Activated CD8-positive, alpha-beta T cell treated with anti-CD3 and anti-CD28 coated beads, Interleukin-2, amount 10 ng/mL, durations not matched to agents 7 days and 5 days (primary cell): Measurements from ENCODE around the gene MIA2. TPM values are rescaled to one million over a fixed set of nuclear protein-coding genes. Genes with fewer than 3 reads are reported as not detected.
"Not testable (repeated sequence)": the region's sequence is repeated elsewhere in the genome, so short reads cannot be mapped to it uniquely, and the experiment has no call there.

Experiments
- ATAC-seq: fragments of 150-1000 bp; cut with Tn5 transposase; one replicate; pipeline ENCODE4 v1.10.0; 2021; ENCODE audit warnings: moderate library complexity
- CTCF ChIA-PET: fragments of 350-600 bp; sonication (Branson Sonifier 250); formaldehyde crosslinking; loops from one replicate; lab custom pipeline; 2021; ENCODE audit warnings: antibody characterized with exemption; lab: Charles Lee
- POLR2A ChIA-PET: fragments of 350-600 bp; sonication (Branson Sonifier 250); formaldehyde crosslinking; loops from one replicate; lab custom pipeline; 2021; ENCODE audit warnings: antibody characterized with exemption; lab: Charles Lee
- DNase-seq: peaks from one replicate; pipeline ENCODE4 v3.0.0-alpha.2; 2020
- H3K27ac Mint-ChIP-seq: one replicate; pipeline ENCODE4 v1.8.0; 2021; ENCODE audit warnings: mild to moderate bottlenecking, mixed read lengths
- H3K27me3 Mint-ChIP-seq: one replicate; pipeline ENCODE4 v1.8.0; 2021; ENCODE audit warnings: low read depth, mixed read lengths
- H3K36me3 Mint-ChIP-seq: one replicate; pipeline ENCODE4 v1.8.0; 2021; ENCODE audit warnings: low read depth, mixed read lengths
- H3K4me1 Mint-ChIP-seq: one replicate; pipeline ENCODE4 v1.8.0; 2021; ENCODE audit warnings: low read depth, mixed read lengths
- H3K4me3 Mint-ChIP-seq: one replicate; pipeline ENCODE4 v1.8.0; 2021; ENCODE audit warnings: mild to moderate bottlenecking, mixed read lengths
- H3K9me3 Mint-ChIP-seq: one replicate; pipeline ENCODE4 v1.8.0; 2022; ENCODE audit warnings: mixed read lengths; ENCODE audit not compliant: insufficient read depth
- total RNA-seq, 2 experiments: library from RNA; stranded (reverse); gene quantifications; one replicate each; pipeline ENCODE4 v1.2.3, GENCODE V29; 2021

The MIA2 gene
- total RNA-seq, 2 experiments from 2014 or later: 18.6 to 21.2 TPM

GRCh38 chr14:39212693-39213092 is 21.0 kb upstream of the MIA2 start:
- Mint-ChIP-seq H3K9me3 (no peaks in the 10 kb centered on the region), H3K36me3 (peaks cover 2% of the 10 kb centered on the region), H3K27me3 (no peaks in the 10 kb centered on the region), H3K4me3 (no peak overlapping the region), H3K4me1 (peaks cover 21% of the 10 kb centered on the region), H3K27ac (no peak overlapping the region)
- ChIA-PET POLR2A (no interaction called here), CTCF (no interaction called here)
- DNase-seq (no peak), ATAC-seq (no peak)

GRCh38 chr14:39217214-39217879 is 16.4 kb upstream of the MIA2 start:
- H3K4me1 Mint-ChIP-seq: peaks cover 24% of the 10 kb centered on the region
- H3K27ac Mint-ChIP-seq: no peak overlapping the region
- ATAC-seq (no peak), DNase-seq (no peak)
- CTCF ChIA-PET: no interaction called here
- no peak overlapping the region for H3K4me3 Mint-ChIP-seq
- peaks cover 3% of the 10 kb centered on the region for H3K9me3 Mint-ChIP-seq
- H3K27me3 Mint-ChIP-seq: no peaks in the 10 kb centered on the region
- POLR2A ChIA-PET: no interaction called here
- H3K36me3 Mint-ChIP-seq: peaks cover 2% of the 10 kb centered on the region

DNA sequence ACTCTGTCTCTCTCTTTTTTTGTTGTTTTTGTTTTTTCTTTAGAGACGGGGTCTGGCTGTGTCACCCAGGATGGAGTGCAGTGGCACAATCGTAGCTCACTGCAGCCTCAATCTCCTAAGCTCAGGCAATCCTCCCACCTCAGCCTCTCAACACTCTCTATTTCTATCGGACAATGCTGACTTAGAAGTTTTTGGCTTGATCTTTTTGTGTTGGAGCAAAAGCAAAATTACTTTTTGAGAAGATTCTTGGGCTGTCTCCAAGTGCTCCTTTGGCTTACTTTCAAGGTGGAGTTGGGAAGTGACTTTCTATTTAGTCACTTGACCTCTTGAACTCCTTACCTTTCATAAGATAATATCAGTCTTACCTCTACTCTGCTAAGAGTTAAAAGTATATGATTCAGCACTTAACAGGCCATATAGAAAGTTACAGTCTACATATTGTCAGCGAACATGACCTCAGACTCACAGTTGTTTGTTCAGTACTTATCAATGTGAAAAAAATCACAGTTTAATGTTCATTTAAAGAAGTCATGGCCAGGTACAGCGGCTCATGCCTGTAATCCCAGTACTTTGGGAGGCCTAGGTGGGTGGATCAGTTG is 15.4 kb upstream of the MIA2 start:
- no peak for DNase-seq
- no peak overlapping the region for H3K27ac Mint-ChIP-seq
- no peaks in the 10 kb centered on the region for H3K27me3 Mint-ChIP-seq
- H3K36me3 Mint-ChIP-seq: peaks cover 2% of the 10 kb centered on the region
- no peak for ATAC-seq
- H3K9me3 Mint-ChIP-seq: peaks cover 3% of the 10 kb centered on the region
- no peak overlapping the region for H3K4me3 Mint-ChIP-seq
- CTCF ChIA-PET: no interaction called here
- peaks cover 24% of the 10 kb centered on the region for H3K4me1 Mint-ChIP-seq
- POLR2A ChIA-PET: interaction anchor here (0.6 to 1.2 kb wide), 2 partner anchors 12 to 101 kb away, joined by 3 to 4 read pairs; no protein-coding TSS in a partner anchor

DNA sequence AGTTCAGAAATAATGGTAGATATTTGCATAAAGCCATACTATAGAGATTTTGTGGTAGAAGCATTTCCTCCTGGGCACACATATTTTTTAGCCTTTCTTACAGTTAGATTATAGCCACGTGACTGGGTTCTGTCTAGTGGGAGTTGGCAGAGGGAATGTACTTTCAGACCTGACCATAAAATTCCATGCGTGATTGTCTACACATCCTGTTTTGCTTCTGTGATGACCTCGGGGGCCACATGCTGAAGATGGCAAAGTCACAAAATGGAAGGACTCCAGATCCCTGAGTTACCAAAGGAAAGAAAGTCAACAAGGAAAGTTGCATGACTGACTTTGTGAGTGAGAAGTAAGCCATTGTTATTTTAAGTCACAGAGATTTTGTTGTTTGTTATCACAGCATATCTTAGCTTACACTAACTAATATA is 14.6 kb upstream of the MIA2 start:
- no peak overlapping the region for H3K27ac Mint-ChIP-seq
- POLR2A ChIA-PET: interaction anchor here (1.2 kb wide), 1 partner anchor 11 kb away, joined by 4 read pairs; no protein-coding TSS in a partner anchor
- no peak for ATAC-seq
- CTCF ChIA-PET: no interaction called here
- H3K36me3 Mint-ChIP-seq: peaks cover 2% of the 10 kb centered on the region
- no peak for DNase-seq
- no peaks in the 10 kb centered on the region for H3K27me3 Mint-ChIP-seq
- H3K4me1 Mint-ChIP-seq: peaks cover 24% of the 10 kb centered on the region
- peaks cover 3% of the 10 kb centered on the region for H3K9me3 Mint-ChIP-seq
- no peak overlapping the region for H3K4me3 Mint-ChIP-seq

GRCh38 chr14:39220473-39220872 is 13.2 kb upstream of the MIA2 start:
- H3K27ac Mint-ChIP-seq, H3K9me3 Mint-ChIP-seq, H3K36me3 Mint-ChIP-seq, H3K27me3 Mint-ChIP-seq, ATAC-seq, DNase-seq, H3K4me3 Mint-ChIP-seq, POLR2A ChIA-PET: not testable (repeated sequence)
- H3K4me1 Mint-ChIP-seq: peaks cover 24% of the 10 kb centered on the region
- CTCF ChIA-PET: interaction anchor here (1.3 kb wide), 1 partner anchor 12 kb away, joined by 5 read pairs; no protein-coding TSS in a partner anchor

DNA sequence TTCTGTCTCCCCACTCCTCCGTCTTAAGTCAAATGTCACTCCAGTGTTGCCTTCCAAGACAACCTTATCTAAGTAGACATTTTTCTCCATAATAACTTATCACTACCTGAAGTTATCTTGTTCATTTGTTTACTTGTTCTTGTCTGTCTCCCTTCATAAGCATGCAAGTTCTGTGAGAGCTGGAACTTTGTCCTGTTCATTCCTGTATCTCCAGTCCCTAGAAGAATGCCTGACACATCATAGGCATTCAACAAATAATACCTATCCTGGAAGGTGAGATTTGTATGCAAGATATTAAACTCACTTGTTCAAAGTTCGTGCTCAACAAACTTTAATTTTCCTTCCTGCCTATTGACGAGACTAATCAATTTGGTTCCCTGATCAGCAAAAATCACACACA is 5.7 kb upstream of the MIA2 start:
- no peak overlapping the region for H3K4me3 Mint-ChIP-seq
- POLR2A ChIA-PET: interaction anchor here (0.6 to 5.2 kb wide), 4 partner anchors 58 to 204 kb away, joined by 3 to 42 read pairs (median 9); partner anchors contain the start of genes FBXO33 and TRAPPC6B
- peaks cover 49% of the 10 kb centered on the region for H3K4me1 Mint-ChIP-seq

DNA sequence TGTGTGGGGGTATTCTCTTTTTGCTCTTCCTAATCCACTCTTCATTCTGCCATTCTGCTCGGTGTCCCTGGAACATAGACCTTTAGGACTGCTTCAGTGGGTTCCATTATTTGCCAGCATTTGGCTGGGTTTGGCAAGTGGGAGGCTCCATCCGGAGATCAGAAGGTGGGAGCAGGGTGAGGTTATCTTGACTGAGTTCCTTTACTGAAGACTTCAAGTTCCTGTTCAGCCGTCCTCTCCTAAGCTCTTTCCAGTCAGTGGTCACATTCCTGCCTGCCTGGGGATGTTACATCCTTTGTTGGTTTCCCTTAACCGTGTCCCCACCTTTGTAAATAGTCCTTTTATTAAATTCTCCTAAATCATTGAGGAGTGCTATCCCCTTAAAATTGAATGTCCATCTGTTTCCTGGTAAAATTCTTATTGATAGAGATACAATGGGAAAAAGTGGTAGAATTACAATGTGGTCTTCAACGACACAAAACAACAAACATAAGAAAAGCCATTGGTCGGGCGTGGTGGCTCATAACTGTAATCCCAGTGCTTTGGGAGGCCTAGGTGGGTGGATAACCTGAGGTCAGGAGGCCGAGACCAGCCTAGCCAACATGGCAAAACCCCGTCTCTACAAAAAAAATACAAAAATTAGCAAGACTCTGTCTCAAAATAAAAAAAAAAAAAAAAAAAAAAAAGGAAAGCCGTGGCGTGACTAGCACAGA is 5.0 kb upstream of the MIA2 start:
- H3K4me1 Mint-ChIP-seq: peaks cover 54% of the 10 kb centered on the region
- peaks cover 2% of the 10 kb centered on the region for H3K36me3 Mint-ChIP-seq
- ATAC-seq (no peak), DNase-seq (no peak)
- H3K9me3 Mint-ChIP-seq: no peaks in the 10 kb centered on the region
- peak overlapping the region; percentile 49 for H3K4me3 Mint-ChIP-seq
- H3K27me3 Mint-ChIP-seq: no peaks in the 10 kb centered on the region
- CTCF ChIA-PET: interaction anchor here (0.8 to 3.8 kb wide), 6 partner anchors 23 to 236 kb away, joined by 3 to 37 read pairs (median 4); partner anchors contain the start of genes FBXO33 and TRAPPC6B
- POLR2A ChIA-PET: interaction anchor here (0.6 to 5.2 kb wide), 14 partner anchors 38 to 207 kb away, joined by 3 to 42 read pairs (median 4); partner anchors contain the start of genes FBXO33, GEMIN2, PNN and TRAPPC6B
- peak overlapping the region; percentile 95 for H3K27ac Mint-ChIP-seq

More for the DNA sequence above, 5.7 kb upstream of the MIA2 start:
- CTCF ChIA-PET: no interaction called here
- Mint-ChIP-seq H3K27ac (peak overlapping the region; percentile 95), H3K9me3 (no peaks in the 10 kb centered on the region), H3K36me3 (peaks cover 2% of the 10 kb centered on the region), H3K27me3 (no peaks in the 10 kb centered on the region)
- ATAC-seq: no peak
- DNase-seq: no peak

GRCh38 chr14:39229222-39229543 is 4.5 kb upstream of the MIA2 start:
- no peaks in the 10 kb centered on the region for H3K27me3 Mint-ChIP-seq
- POLR2A ChIA-PET: interaction anchor here (0.9 to 5.2 kb wide), 14 partner anchors 37 to 206 kb away, joined by 3 to 42 read pairs (median 4); partner anchors contain the start of genes FBXO33, GEMIN2, PNN and TRAPPC6B
- peak overlapping the region; percentile 49 for H3K4me3 Mint-ChIP-seq
- ATAC-seq (peak; percentile 93), DNase-seq (peak; percentile 84)
- peaks cover 58% of the 10 kb centered on the region for H3K4me1 Mint-ChIP-seq
- peaks cover 2% of the 10 kb centered on the region for H3K36me3 Mint-ChIP-seq
- CTCF ChIA-PET: interaction anchor here (0.8 to 3.8 kb wide), 6 partner anchors 22 to 235 kb away, joined by 3 to 37 read pairs (median 4); partner anchors contain the start of genes FBXO33 and TRAPPC6B
- peak overlapping the region; percentile 95 for H3K27ac Mint-ChIP-seq
- H3K9me3 Mint-ChIP-seq: no peaks in the 10 kb centered on the region

GRCh38 chr14:39229601-39230110 is 4.1 kb upstream of the MIA2 start:
- H3K27me3 Mint-ChIP-seq: no peaks in the 10 kb centered on the region
- peak; percentile 37 for DNase-seq
- H3K4me3 Mint-ChIP-seq: peak overlapping the region; percentile 9
- H3K36me3 Mint-ChIP-seq: peaks cover 2% of the 10 kb centered on the region
- ChIA-PET POLR2A (interaction anchor here (0.5 to 5.2 kb wide), 15 partner anchors 11 to 206 kb away, joined by 3 to 42 read pairs (median 4); partner anchors contain the start of genes FBXO33, GEMIN2, PNN and TRAPPC6B), CTCF (interaction anchor here (0.8 to 3.8 kb wide), 6 partner anchors 22 to 235 kb away, joined by 3 to 37 read pairs (median 4); partner anchors contain the start of genes FBXO33 and TRAPPC6B)
- H3K27ac Mint-ChIP-seq: peak overlapping the region; percentile 95
- peak; percentile 36 for ATAC-seq
- H3K9me3 Mint-ChIP-seq: no peaks in the 10 kb centered on the region
- H3K4me1 Mint-ChIP-seq: peaks cover 58% of the 10 kb centered on the region

GRCh38 chr14:39230416-39231035 is 3.2 kb upstream of the MIA2 start:
- no peak for ATAC-seq
- peaks cover 2% of the 10 kb centered on the region for H3K36me3 Mint-ChIP-seq
- ChIA-PET POLR2A (interaction anchor here (0.9 to 5.2 kb wide), 5 partner anchors 12 to 201 kb away, joined by 3 to 42 read pairs (median 8); partner anchors contain the start of genes FBXO33, SEC23A and TRAPPC6B), CTCF (interaction anchor here (0.8 to 3.8 kb wide), 26 partner anchors 15 to 256 kb away, joined by 3 to 46 read pairs (median 5); partner anchors contain the start of genes FBXO33, SEC23A and TRAPPC6B)
- H3K27me3 Mint-ChIP-seq: no peaks in the 10 kb centered on the region
- H3K9me3 Mint-ChIP-seq: no peaks in the 10 kb centered on the region
- H3K27ac Mint-ChIP-seq: peak overlapping the region; percentile 80
- no peak overlapping the region for H3K4me3 Mint-ChIP-seq
- H3K4me1 Mint-ChIP-seq: peaks cover 58% of the 10 kb centered on the region
- DNase-seq: no peak
